Activated naive CD4-positive, alpha-beta T cell treated with anti-CD3 and anti-CD28 coated beads, Interleukin-2, amount 50 U/mL, for 24 hours (primary cell): ENCODE results near the gene PNMA1.
"Not testable (repeated sequence)": the region's sequence is repeated elsewhere in the genome, so short reads cannot be mapped to it uniquely, and the experiment has no call there.

ENCODE experiments used
- H3K27ac Mint-ChIP-seq: one replicate; pipeline ENCODE4 v1.8.0; 2021; ENCODE audit warnings: mild to moderate bottlenecking, mixed read lengths
- H3K27me3 Mint-ChIP-seq: one replicate; pipeline ENCODE4 v1.8.0; 2021; ENCODE audit warnings: mixed read lengths
- H3K36me3 Mint-ChIP-seq: one replicate; pipeline ENCODE4 v1.8.0; 2021; ENCODE audit warnings: mixed read lengths
- H3K4me1 Mint-ChIP-seq: one replicate; pipeline ENCODE4 v1.8.0; 2021; ENCODE audit warnings: mixed read lengths
- H3K4me3 Mint-ChIP-seq: one replicate; pipeline ENCODE4 v1.8.0; 2021; ENCODE audit warnings: mild to moderate bottlenecking, mixed read lengths
- H3K9me3 Mint-ChIP-seq: one replicate; pipeline ENCODE4 v1.8.0; 2021; ENCODE audit warnings: mixed read lengths

PNMA1 gene

GRCh38 chr14:73717711-73718417, 3.7 kb upstream of the PNMA1 start:
- no peaks in the 10 kb centered on the region for H3K9me3 Mint-ChIP-seq
- peak overlapping the region; percentile 17 for H3K27ac Mint-ChIP-seq
- H3K4me1 Mint-ChIP-seq = peaks cover 5% of the 10 kb centered on the region
- peaks cover 2% of the 10 kb centered on the region for H3K36me3 Mint-ChIP-seq
- H3K27me3 Mint-ChIP-seq = no peaks in the 10 kb centered on the region
- H3K4me3 Mint-ChIP-seq = no peak overlapping the region

GRCh38 chr14:73717266-73717665, 3.1 kb upstream of the PNMA1 start:
- no peaks in the 10 kb centered on the region for H3K27me3 Mint-ChIP-seq
- no peaks in the 10 kb centered on the region for H3K36me3 Mint-ChIP-seq
- H3K9me3 Mint-ChIP-seq = no peaks in the 10 kb centered on the region
- no peak overlapping the region for H3K4me3 Mint-ChIP-seq
- no peak overlapping the region for H3K27ac Mint-ChIP-seq
- peaks cover 8% of the 10 kb centered on the region for H3K4me1 Mint-ChIP-seq

- no peaks in the 10 kb centered on the region for H3K36me3 Mint-ChIP-seq
- peaks cover 12% of the 10 kb centered on the region for H3K4me1 Mint-ChIP-seq
- H3K27me3 Mint-ChIP-seq = no peaks in the 10 kb centered on the region
- no peaks in the 10 kb centered on the region for H3K9me3 Mint-ChIP-seq
- no peak overlapping the region for H3K27ac Mint-ChIP-seq
- no peak overlapping the region for H3K4me3 Mint-ChIP-seq
Measured at GRCh38 chr14:73715707-73716106, 1.5 kb upstream of the PNMA1 start.

GRCh38 chr14:73714656-73715081, 485 bp upstream of the PNMA1 start:
- Mint-ChIP-seq H3K4me1 (peaks cover 21% of the 10 kb centered on the region), H3K9me3 (no peaks in the 10 kb centered on the region), H3K4me3 (peak overlapping the region; percentile 81), H3K27ac (peak overlapping the region; percentile 94), H3K27me3 (no peaks in the 10 kb centered on the region), H3K36me3 (peaks cover 6% of the 10 kb centered on the region)

DNA sequence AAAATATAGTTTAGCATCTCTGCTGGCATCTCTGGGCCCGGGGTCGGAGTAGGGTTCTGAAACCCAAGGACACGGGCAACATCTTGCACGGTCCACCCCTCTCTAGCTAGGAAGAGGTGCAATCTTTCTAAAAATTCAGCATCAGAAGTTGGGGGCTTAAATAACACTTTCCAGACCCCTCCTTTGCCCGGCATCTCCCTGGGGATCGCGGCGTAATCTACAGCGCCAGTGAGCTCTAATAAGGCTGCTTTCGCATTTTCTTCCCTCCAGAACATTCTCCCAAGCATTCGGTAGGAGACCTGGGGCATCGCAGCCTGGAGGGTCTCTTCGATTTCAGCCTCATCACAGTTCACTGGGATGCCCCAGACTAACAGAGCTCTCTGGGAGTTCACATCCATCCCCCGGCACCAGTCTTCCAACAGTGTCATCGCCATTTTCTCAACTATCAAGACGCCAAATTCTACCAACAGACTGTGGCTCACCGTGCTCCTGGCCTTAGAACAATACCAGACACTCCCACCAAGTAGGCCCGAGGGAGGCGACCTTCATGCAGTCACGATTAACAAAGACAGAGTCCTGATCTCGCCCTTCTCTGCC, 880 bp downstream of the PNMA1 start:
- Mint-ChIP-seq H3K36me3 (peaks cover 6% of the 10 kb centered on the region), H3K4me3 (peak overlapping the region; percentile 96), H3K9me3 (no peaks in the 10 kb centered on the region)

GRCh38 chr14:73712540-73713180, 1.5 kb downstream of the PNMA1 start:
- Mint-ChIP-seq H3K27me3 (no peaks in the 10 kb centered on the region), H3K4me3 (peak overlapping the region; percentile 96), H3K36me3 (peaks cover 6% of the 10 kb centered on the region), H3K4me1 (peaks cover 21% of the 10 kb centered on the region), H3K27ac (peak overlapping the region; percentile 92), H3K9me3 (no peaks in the 10 kb centered on the region)

More for the DNA sequence above, 880 bp downstream of the PNMA1 start:
- Mint-ChIP-seq H3K27me3 (no peaks in the 10 kb centered on the region), H3K27ac (peak overlapping the region; percentile 92), H3K4me1 (peaks cover 21% of the 10 kb centered on the region)

- H3K27me3 Mint-ChIP-seq = no peaks in the 10 kb centered on the region
- H3K4me3 Mint-ChIP-seq = peak overlapping the region; percentile 96
- H3K27ac Mint-ChIP-seq = peak overlapping the region; percentile 92
- no peaks in the 10 kb centered on the region for H3K9me3 Mint-ChIP-seq
- peaks cover 21% of the 10 kb centered on the region for H3K4me1 Mint-ChIP-seq
- peaks cover 6% of the 10 kb centered on the region for H3K36me3 Mint-ChIP-seq
Measured at GRCh38 chr14:73712071-73712506, 2.1 kb downstream of the PNMA1 start.

GRCh38 chr14:73710737-73711136, 3.4 kb downstream of the PNMA1 start:
- Mint-ChIP-seq H3K4me3 (no peak overlapping the region), H3K9me3 (no peaks in the 10 kb centered on the region), H3K4me1 (peaks cover 21% of the 10 kb centered on the region), H3K27ac (no peak overlapping the region), H3K36me3 (peaks cover 6% of the 10 kb centered on the region), H3K27me3 (no peaks in the 10 kb centered on the region)

GRCh38 chr14:73709904-73710469, 4.2 kb downstream of the PNMA1 start:
- Mint-ChIP-seq H3K27ac (peak overlapping the region; percentile 4), H3K27me3 (no peaks in the 10 kb centered on the region), H3K4me1 (peaks cover 21% of the 10 kb centered on the region), H3K4me3 (peak overlapping the region; percentile 35), H3K36me3 (peaks cover 6% of the 10 kb centered on the region), H3K9me3 (no peaks in the 10 kb centered on the region)

DNA sequence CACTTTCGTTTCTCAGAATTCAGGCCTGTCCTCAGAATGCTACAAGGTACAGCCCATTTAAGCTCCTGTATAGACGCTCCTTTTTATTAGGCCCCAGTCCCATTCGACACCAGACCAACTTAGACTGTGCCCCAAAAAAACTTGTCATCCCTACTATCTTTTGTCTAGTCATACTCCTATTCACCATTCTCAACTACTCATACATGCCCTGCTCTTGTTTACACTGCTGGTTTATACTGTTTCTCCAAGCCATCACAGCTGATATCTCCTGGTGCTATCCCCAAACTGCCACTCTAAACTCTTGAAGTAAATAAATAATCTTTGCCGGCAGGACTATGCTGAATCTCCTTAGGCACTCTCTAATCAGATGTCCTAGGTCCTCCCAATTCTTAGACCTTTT, 6.1 kb downstream of the PNMA1 start:
- not testable (repeated sequence) for H3K4me3 Mint-ChIP-seq, H3K27me3 Mint-ChIP-seq, H3K9me3 Mint-ChIP-seq, H3K27ac Mint-ChIP-seq, H3K36me3 Mint-ChIP-seq
- H3K4me1 Mint-ChIP-seq = peaks cover 16% of the 10 kb centered on the region

DNA sequence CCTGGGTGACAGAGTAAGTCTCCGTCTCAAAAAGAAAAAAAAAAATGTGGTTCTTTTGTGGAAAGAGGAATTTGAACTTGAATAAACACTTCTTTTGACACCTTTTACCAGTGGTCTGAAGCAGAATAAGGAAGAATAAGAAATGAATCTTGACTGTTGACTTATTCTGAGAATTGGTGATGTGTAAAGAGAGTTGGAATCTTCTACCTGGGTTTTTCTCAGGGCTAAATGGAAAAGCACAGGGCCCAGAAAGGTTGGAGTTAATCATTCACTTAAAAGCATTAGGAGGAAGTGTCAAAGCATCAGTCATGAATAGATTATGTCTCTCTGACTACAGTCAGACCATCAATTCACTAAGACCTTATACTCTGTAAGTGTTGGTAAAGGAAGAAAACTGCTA, 13.9 kb downstream of the PNMA1 start:
- Mint-ChIP-seq H3K36me3 (peaks cover 5% of the 10 kb centered on the region), H3K27me3 (no peaks in the 10 kb centered on the region), H3K9me3 (no peaks in the 10 kb centered on the region), H3K4me1 (peaks cover 18% of the 10 kb centered on the region), H3K4me3 (no peak overlapping the region), H3K27ac (no peak overlapping the region)

DNA sequence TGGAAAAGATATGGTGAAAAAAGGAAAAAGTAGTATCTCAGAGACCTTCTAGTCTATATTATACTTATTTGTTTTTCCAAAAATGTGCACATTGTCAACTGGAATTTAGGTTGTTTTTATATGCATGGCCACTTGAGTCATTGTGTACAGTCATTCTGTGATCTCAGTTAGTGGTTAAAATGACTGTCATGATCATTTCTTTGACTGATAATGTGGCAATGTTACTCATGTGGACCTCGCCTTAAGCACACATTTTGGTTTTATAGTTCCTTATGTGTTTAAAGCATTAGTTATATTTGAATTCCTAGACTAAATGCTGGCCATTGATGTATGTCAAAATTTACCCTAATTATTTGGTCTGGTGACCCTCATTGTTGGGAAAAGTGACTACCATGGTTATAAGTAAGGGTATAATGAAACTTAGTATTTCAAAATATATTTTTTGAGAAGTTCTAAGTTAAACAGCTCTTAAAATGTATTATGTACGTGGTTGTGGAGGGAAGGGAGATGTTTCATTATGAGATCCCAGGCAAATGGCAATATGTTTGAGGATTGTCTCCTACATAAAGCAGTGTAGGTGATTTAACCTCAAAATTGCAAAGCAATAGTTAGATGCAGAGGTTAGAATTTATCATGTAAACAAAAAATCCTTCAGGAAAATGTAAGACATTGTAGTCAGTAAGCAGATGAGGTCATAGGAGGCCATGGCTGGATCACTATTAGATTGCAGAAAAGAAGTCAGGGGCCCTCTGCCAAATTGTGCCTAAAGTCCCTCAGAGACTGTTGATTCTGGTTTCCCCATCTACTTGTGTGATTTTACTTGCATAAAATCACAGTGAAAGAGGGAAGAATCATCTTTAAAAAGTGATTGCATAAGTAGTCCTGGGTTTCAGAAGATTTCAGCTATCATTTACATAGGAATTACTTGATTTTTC, 17.5 kb downstream of the PNMA1 start:
- peaks cover 9% of the 10 kb centered on the region for H3K36me3 Mint-ChIP-seq
- H3K4me1 Mint-ChIP-seq = peaks cover 18% of the 10 kb centered on the region
- peak overlapping the region; percentile 45 for H3K4me3 Mint-ChIP-seq
- H3K27ac Mint-ChIP-seq = peak overlapping the region; percentile 85
- no peaks in the 10 kb centered on the region for H3K9me3 Mint-ChIP-seq
- no peaks in the 10 kb centered on the region for H3K27me3 Mint-ChIP-seq

GRCh38 chr14:73695997-73696396, 18.2 kb downstream of the PNMA1 start:
- H3K27ac Mint-ChIP-seq = peak overlapping the region; percentile 85
- H3K4me3 Mint-ChIP-seq = peak overlapping the region; percentile 45
- peaks cover 9% of the 10 kb centered on the region for H3K36me3 Mint-ChIP-seq
- H3K27me3 Mint-ChIP-seq = no peaks in the 10 kb centered on the region
- H3K4me1 Mint-ChIP-seq = peaks cover 18% of the 10 kb centered on the region
- H3K9me3 Mint-ChIP-seq = no peaks in the 10 kb centered on the region

DNA sequence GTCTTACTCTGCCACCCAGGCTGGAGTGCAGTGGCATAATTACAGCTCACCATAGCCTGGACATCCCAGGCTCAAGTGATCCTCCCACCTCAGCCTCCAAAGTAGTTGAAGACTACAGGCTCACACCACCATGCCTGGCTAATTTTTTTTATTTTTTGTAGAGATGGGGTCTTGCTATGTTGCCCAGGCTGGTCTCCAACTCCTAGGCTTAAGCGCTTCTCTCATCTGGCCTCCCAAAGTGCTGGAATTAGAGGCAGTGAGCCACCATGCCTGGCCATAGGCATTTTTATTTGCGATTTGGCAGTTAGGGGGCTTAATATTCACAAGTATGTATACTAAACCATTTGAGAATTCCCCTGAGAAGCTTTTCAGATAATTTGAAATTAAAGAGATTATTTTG, 19.1 kb downstream of the PNMA1 start:
- Mint-ChIP-seq H3K4me1 (peaks cover 15% of the 10 kb centered on the region), H3K27me3 (no peaks in the 10 kb centered on the region), H3K9me3 (no peaks in the 10 kb centered on the region), H3K4me3 (no peak overlapping the region), H3K36me3 (peaks cover 9% of the 10 kb centered on the region), H3K27ac (no peak overlapping the region)

DNA sequence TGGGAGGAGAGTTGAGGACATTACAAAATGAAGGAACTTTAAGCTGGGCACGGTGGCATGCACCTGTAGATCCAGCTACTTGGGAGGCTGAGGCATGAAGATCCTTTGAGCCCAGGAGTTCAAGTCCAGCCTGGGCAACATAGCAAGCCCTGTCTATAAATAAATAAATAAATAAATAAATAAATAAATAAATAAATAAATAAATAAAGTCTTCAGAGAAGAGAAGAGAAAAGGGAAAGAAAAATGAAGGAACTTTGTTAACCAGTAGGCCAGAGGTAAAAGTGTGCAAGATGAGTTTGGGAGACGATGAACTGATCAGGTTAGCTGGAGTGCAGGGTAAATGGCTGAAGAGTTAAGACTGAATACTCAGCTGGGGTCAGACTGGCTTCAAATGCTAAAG, 20.1 kb downstream of the PNMA1 start:
- Mint-ChIP-seq H3K36me3 (peaks cover 11% of the 10 kb centered on the region), H3K27me3 (no peaks in the 10 kb centered on the region), H3K27ac (peak overlapping the region; percentile 37), H3K4me3 (no peak overlapping the region), H3K9me3 (no peaks in the 10 kb centered on the region), H3K4me1 (peaks cover 15% of the 10 kb centered on the region)
